H9 (cell line): Measurements from ENCODE around the gene PTPRN2. TPM values are rescaled to one million over a fixed set of nuclear protein-coding genes. Genes with fewer than 3 reads are reported as not detected.

Source experiments
- DNase-seq: peaks from one replicate; pipeline ENCODE4 v3.0.0-alpha.2; 2017
- H2AFZ ChIP-seq: one replicate; pipeline ENCODE4 v1.6.1; 2013; ENCODE audit warnings: mild to moderate bottlenecking, low read length, control low read depth, moderate library complexity
- H2AK5ac ChIP-seq: 2 replicates; pipeline ENCODE4 v1.6.1; 2013; ENCODE audit warnings: low read length, control low read depth, mixed read lengths; ENCODE audit not compliant: insufficient read length
- H2BK120ac ChIP-seq: one replicate; pipeline ENCODE4 v1.6.1; 2013; ENCODE audit warnings: low read depth, mild to moderate bottlenecking, low read length, control low read depth, inconsistent platforms; ENCODE audit not compliant: poor library complexity, severe bottlenecking
- H2BK12ac ChIP-seq: 2 replicates; pipeline ENCODE4 v1.6.1; 2013; ENCODE audit warnings: low read length, control low read depth, mixed read lengths, low read depth; ENCODE audit not compliant: insufficient read length
- H2BK15ac ChIP-seq: 2 replicates; pipeline ENCODE4 v1.6.1; 2013; ENCODE audit warnings: low read depth, low read length, control low read depth
- H2BK20ac ChIP-seq: one replicate; pipeline ENCODE4 v1.6.1; 2013; ENCODE audit warnings: low read depth, mild to moderate bottlenecking, low read length, control low read depth, inconsistent platforms; ENCODE audit not compliant: poor library complexity, severe bottlenecking
- H2BK5ac ChIP-seq: 2 replicates; pipeline ENCODE4 v1.6.1; 2013; ENCODE audit warnings: low read length, control low read depth, mixed read lengths; ENCODE audit not compliant: insufficient read length
- H3K14ac ChIP-seq: 2 replicates; pipeline ENCODE4 v1.6.1; 2013; ENCODE audit warnings: low read length, control low read depth; ENCODE audit not compliant: insufficient read depth
- H3K18ac ChIP-seq: 2 replicates; pipeline ENCODE4 v1.6.1; 2013; ENCODE audit warnings: low read depth, mild to moderate bottlenecking, mixed read lengths, low read length, control low read depth; ENCODE audit not compliant: insufficient read length
- H3K23ac ChIP-seq: 2 replicates; pipeline ENCODE4 v1.6.1; 2013; ENCODE audit warnings: low read length, control low read depth, mixed read lengths, low read depth; ENCODE audit not compliant: insufficient read length
- H3K23me2 ChIP-seq: 2 replicates; pipeline ENCODE4 v1.6.1; 2013; ENCODE audit warnings: low read depth, mild to moderate bottlenecking, mixed read lengths, low read length, control low read depth; ENCODE audit not compliant: insufficient read length, poor library complexity, severe bottlenecking
- H3K27ac ChIP-seq: 2 replicates; pipeline ENCODE4 v1.5.1; 2013; ENCODE audit warnings: low read length, control low read depth, mixed read lengths, low read depth; ENCODE audit not compliant: insufficient read length
- H3K27me3 ChIP-seq: 2 replicates; pipeline ENCODE4 v1.6.1; 2013; ENCODE audit warnings: low read length, control low read depth, inconsistent platforms; ENCODE audit not compliant: insufficient read depth
- H3K4ac ChIP-seq: 2 replicates; pipeline ENCODE4 v1.6.1; 2013; ENCODE audit warnings: low read depth, mild to moderate bottlenecking, control low read depth, inconsistent platforms, low read length, moderate library complexity
- H3K4me1 ChIP-seq: 2 replicates; pipeline ENCODE4 v1.6.1; 2013; ENCODE audit warnings: low read length, control low read depth, inconsistent platforms; ENCODE audit not compliant: insufficient read depth
- H3K4me2 ChIP-seq: 2 replicates; pipeline ENCODE4 v1.6.1; 2013; ENCODE audit warnings: low read length, control low read depth, mixed read lengths; ENCODE audit not compliant: insufficient read length, insufficient read depth
- H3K56ac ChIP-seq: 2 replicates; pipeline ENCODE4 v1.6.1; 2013; ENCODE audit warnings: low read depth, mild to moderate bottlenecking, mixed read lengths, low read length, control low read depth; ENCODE audit not compliant: insufficient read length
- H3K79me1 ChIP-seq: 2 replicates; pipeline ENCODE4 v1.6.1; 2013; ENCODE audit warnings: low read depth, mild to moderate bottlenecking, moderate library complexity, low read length, control low read depth, inconsistent platforms; ENCODE audit not compliant: insufficient read depth, poor library complexity, severe bottlenecking
- H3K79me2 ChIP-seq: 2 replicates; pipeline ENCODE4 v1.6.1; 2013; ENCODE audit warnings: low read length, control low read depth, inconsistent platforms; ENCODE audit not compliant: insufficient read depth
- H3K9ac ChIP-seq: 2 replicates; pipeline ENCODE4 v1.6.1; 2013; ENCODE audit warnings: low read length, control low read depth, mixed read lengths; ENCODE audit not compliant: insufficient read length; ENCODE audit errors: extremely low read depth
- H3K9me3 ChIP-seq: one replicate; pipeline ENCODE4 v1.6.1; 2013; ENCODE audit warnings: low read depth, low read length, inconsistent platforms; ENCODE audit not compliant: control insufficient read depth
- H3T11ph ChIP-seq: one replicate; pipeline ENCODE4 v1.6.1; 2013; ENCODE audit warnings: mild to moderate bottlenecking, low read length, control low read depth, inconsistent platforms
- H4K20me1 ChIP-seq: one replicate; pipeline ENCODE4 v1.6.1; 2013; ENCODE audit not compliant: control insufficient read depth, insufficient read length, insufficient read depth
- H4K5ac ChIP-seq: 2 replicates; pipeline ENCODE4 v1.6.1; 2013; ENCODE audit warnings: low read depth, mild to moderate bottlenecking, mixed read lengths, low read length, control low read depth; ENCODE audit not compliant: insufficient read length
- H4K8ac ChIP-seq: replicated peaks from 2 replicates; pipeline ENCODE4 v1.6.1; 2013; ENCODE audit warnings: low read length, control low read depth, mixed read lengths, low read depth; ENCODE audit not compliant: insufficient read length
- H4K91ac ChIP-seq: 2 replicates; pipeline ENCODE4 v1.6.1; 2013; ENCODE audit warnings: low read depth, mild to moderate bottlenecking, moderate library complexity, mixed read lengths, low read length, control low read depth; ENCODE audit not compliant: insufficient read length
- H3K27ac Mint-ChIP-seq, 3 experiments: 2 replicates in 2 of 3; 3 replicates in 1 of 3; pipeline ENCODE4 v1.8.0; 2020 to 2021; ENCODE audit warnings: mixed read lengths in 3 of 3, mild to moderate bottlenecking in 1 of 3, moderate library complexity in 1 of 3
- H3K27me3 Mint-ChIP-seq: 2 replicates; pipeline ENCODE4 v1.8.0; 2021; ENCODE audit warnings: low read depth, mild to moderate bottlenecking, moderate library complexity, mixed read lengths
- H3K36me3 Mint-ChIP-seq, 3 experiments: 2 replicates in 2 of 3; 3 replicates in 1 of 3; pipeline ENCODE4 v1.8.0; 2020 to 2021; ENCODE audit warnings: low read depth in 3 of 3, mixed read lengths in 3 of 3; ENCODE audit not compliant: insufficient read depth in 1 of 3
- H3K4me1 Mint-ChIP-seq, 2 experiments: 2 replicates each; pipeline ENCODE4 v1.8.0; 2020; ENCODE audit warnings: mixed read lengths in 2 of 2
- H3K4me3 Mint-ChIP-seq, 2 experiments: 2 replicates in 1 of 2; 3 replicates in 1 of 2; pipeline ENCODE4 v1.8.0; 2020 to 2021; ENCODE audit warnings: mild to moderate bottlenecking in 2 of 2, mixed read lengths in 2 of 2, moderate library complexity in 1 of 2
- H3K9me3 Mint-ChIP-seq, 2 experiments: 2 replicates in 1 of 2; 3 replicates in 1 of 2; pipeline ENCODE4 v1.8.0; 2020; ENCODE audit warnings: mild to moderate bottlenecking in 2 of 2, mixed read lengths in 2 of 2, moderate library complexity in 1 of 2
- CTCF ChIP-seq: fragments of 200-600 bp; sonication (generic); conservative IDR thresholded peaks from 3 replicates; pipeline ENCODE4 v1.8.0; 2021; ENCODE audit warnings: antibody characterized with exemption, mild to moderate bottlenecking
- WGBS: extraction: QIAGEN DNeasy Blood & Tissue Kit; methylation state at CpG from one replicate; pipeline ENCODE4 v1.1.7; 2013; ENCODE audit warnings: missing lambda C conversion rate, low lambda C conversion rate, mixed read lengths; ENCODE audit not compliant: insufficient read length; ENCODE audit errors: extremely low coverage; 5-methylcytosine and 5-hydroxymethylcytosine counted together
- total RNA-seq: library from RNA; stranded (reverse); gene quantifications from 2 replicates; pipeline ENCODE4 v1.2.1, GENCODE V29; 2021

Gene PTPRN2
- total RNA-seq, 1 experiment from 2014 or later, result 5.2 TPM

- Histone ChIP-seq H3K56ac (no peak overlapping the region), H2AFZ (no peak overlapping the region), H3T11ph (no peak overlapping the region), H3K4me2 (no peak overlapping the region), H3K14ac (no peak overlapping the region), H3K18ac (no peak overlapping the region), H3K23me2 (no peaks in the 10 kb centered on the region), H3K4ac (no peak overlapping the region), H3K23ac (no peak overlapping the region), H3K27me3 (no peaks in the 10 kb centered on the region), H4K5ac (no peak overlapping the region), H2BK20ac (no peak overlapping the region), H4K20me1 (no peaks in the 10 kb centered on the region), H3K79me1 (no peaks in the 10 kb centered on the region), H2AK5ac (no peak overlapping the region), H4K91ac (no peak overlapping the region), H3K9ac (no peak overlapping the region), H2BK5ac (no peak overlapping the region), H3K79me2 (no peaks in the 10 kb centered on the region), H4K8ac (no peak overlapping the region), H2BK12ac (no peak overlapping the region), H2BK120ac (no peak overlapping the region), H3K9me3 (no peaks in the 10 kb centered on the region), H3K27ac (no peak overlapping the region), H2BK15ac (no peak overlapping the region), H3K4me1 (peaks cover 3% of the 10 kb centered on the region; the same call in 1 of the 2 replicates)
- Mint-ChIP-seq H3K36me3 (peaks cover 19 to 31% (median 19%) of the 10 kb centered on the region in 3 experiments), H3K9me3 (peaks cover 39 to 43% of the 10 kb centered on the region in 2 experiments), H3K4me3 (no peak overlapping the region), H3K27me3 (peaks cover 7% of the 10 kb centered on the region), H3K4me1 (peaks cover 12 to 33% of the 10 kb centered on the region in 2 experiments), H3K27ac (no peak overlapping the region)
- peak; percentile 34 for DNase-seq
- no CpG with 5 or more reads among the region's 28 CpGs for WGBS
- TF ChIP-seq CTCF, result no peak
Observed at GRCh38 chr7:158329014-158329610, 258.5 kb downstream of the PTPRN2 start.
